Tibial nerve (tissue), 4 donors: ENCODE measurements around the gene RBCK1. TPM values are rescaled to one million over a fixed set of nuclear protein-coding genes. Genes with fewer than 3 reads are reported as not detected.
A peak's percentile ranks its signal among the peaks of the same experiment; 100 is the strongest.

Source experiments
- DNase-seq, 2 donors: peaks; one replicate each; pipeline ENCODE4 v3.0.0-alpha.2; 2019; ENCODE audit warnings: low spot score in 2 of 2
- H3K27ac ChIP-seq, 4 donors: fragments of 200-600 bp; sonication (generic) in 3 of 4; one replicate each; pipeline ENCODE4 v1.5.1; 2017 to 2019; ENCODE audit warnings: mild to moderate bottlenecking in 1 of 4
- H3K27me3 ChIP-seq, 2 donors: fragments of 200-600 bp; sonication (generic) in 1 of 2; one replicate each; pipeline versions ENCODE4 v1.5.1 to v1.6.0; 2017 to 2019
- H3K36me3 ChIP-seq, 3 donors: fragments of 200-600 bp; sonication (generic); one replicate each; pipeline ENCODE4 v1.5.1; 2018 to 2019
- H3K4me1 ChIP-seq, 4 donors: fragments of 200-600 bp; sonication (generic) in 3 of 4; one replicate each; pipeline ENCODE4 v1.5.1; 2017 to 2019
- H3K4me3 ChIP-seq, 4 donors: fragments of 200-600 bp; sonication (generic) in 3 of 4; one replicate each; pipeline ENCODE4 v1.5.1; 2017 to 2019; ENCODE audit warnings: mild to moderate bottlenecking in 1 of 4, moderate library complexity in 1 of 4
- H3K9me3 ChIP-seq, 4 donors: fragments of 200-600 bp; sonication (generic) in 3 of 4; one replicate each; pipeline ENCODE4 v1.5.1; 2017 to 2019
- CTCF ChIP-seq, 5 experiments: fragments of 200-600 bp in 3 of 5; fragments of 450-650 bp in 2 of 5; sonication (generic) in 3 of 5; IDR thresholded peaks; one replicate each; pipeline ENCODE4 v1.5.1; 2016 to 2019; ENCODE audit warnings: antibody characterized with exemption in 5 of 5, mild to moderate bottlenecking in 3 of 5, moderate library complexity in 2 of 5
- EP300 ChIP-seq, 2 donors: sonication (generic); formaldehyde crosslinking; IDR thresholded peaks; one replicate each; pipeline ENCODE4 v1.6.1; 2017; ENCODE audit warnings: antibody characterized with exemption in 2 of 2, mild to moderate bottlenecking in 1 of 2
- POLR2A ChIP-seq, 2 donors: fragments of 450-650 bp; IDR thresholded peaks; one replicate each; pipeline ENCODE4 v1.6.1; 2017; ENCODE audit warnings: antibody characterized with exemption in 2 of 2, mild to moderate bottlenecking in 2 of 2, moderate library complexity in 2 of 2
- whole genome bisulfite sequencing, 2 donors: methylation state at CpG; one replicate each; pipeline ENCODE4 v1.1.5; 2018; 5-methylcytosine and 5-hydroxymethylcytosine counted together
- total RNA-seq, 4 donors: library from RNA; depleted of rRNA; stranded (reverse); fragments of >200 nt; gene quantifications; one replicate each; pipeline ENCODE4 v1.1.0, GENCODE V29; 2016

The RBCK1 gene
- total RNA-seq, 4 donors from 2014 or later = 93.5 to 149 (median 118) TPM

GRCh38 chr20:402898-403581 is 5.1 kb upstream of the RBCK1 start:
- no peak overlapping the region for H3K27ac ChIP-seq
- H3K4me3 ChIP-seq = no peak overlapping the region
- no peak for DNase-seq
- WGBS, 2 donors = 89 to 98% methylated on average over 6 of the region's 6 CpGs
- peaks cover 0 to 9% (median 0%) of the 10 kb centered on the region in 4 donors for H3K4me1 ChIP-seq
- H3K36me3 ChIP-seq = no peaks in the 10 kb centered on the region
- no peaks in the 10 kb centered on the region for H3K9me3 ChIP-seq
- no peak for TF ChIP-seq CTCF (IDR thresholded peaks at IDR 0.05)
- TF ChIP-seq POLR2A (IDR thresholded peaks at IDR 0.05) = no peak
- TF ChIP-seq EP300 (IDR thresholded peaks at IDR 0.05) = no peak
- no peaks in the 10 kb centered on the region for H3K27me3 ChIP-seq

GRCh38 chr20:403582-403957 is 4.5 kb upstream of the RBCK1 start:
- DNase-seq = no peak
- Histone ChIP-seq H3K4me3 (no peak overlapping the region), H3K9me3 (no peaks in the 10 kb centered on the region), H3K27ac (no peak overlapping the region), H3K27me3 (no peaks in the 10 kb centered on the region), H3K36me3 (no peaks in the 10 kb centered on the region), H3K4me1 (peaks cover 0 to 9% (median 0%) of the 10 kb centered on the region in 4 donors)
- WGBS, 2 donors = 96 to 98% methylated on average over 3 of the region's 3 CpGs
- TF ChIP-seq EP300 (IDR thresholded peaks at IDR 0.05) (no peak), CTCF (IDR thresholded peaks at IDR 0.05) (no peak), POLR2A (IDR thresholded peaks at IDR 0.05) (no peak)

GRCh38 chr20:404088-404487 is 4.0 kb upstream of the RBCK1 start:
- DNase-seq = no peak
- no peak overlapping the region for H3K4me3 ChIP-seq
- H3K4me1 ChIP-seq = peaks cover 0 to 14% (median 4%) of the 10 kb centered on the region in 4 donors
- 95 to 97% methylated on average over 4 of the region's 4 CpGs for WGBS, 2 donors
- no peaks in the 10 kb centered on the region for H3K36me3 ChIP-seq
- H3K9me3 ChIP-seq = no peaks in the 10 kb centered on the region
- H3K27ac ChIP-seq = no peak overlapping the region
- no peak for TF ChIP-seq POLR2A (IDR thresholded peaks at IDR 0.05)
- no peak for TF ChIP-seq CTCF (IDR thresholded peaks at IDR 0.05)
- no peak for TF ChIP-seq EP300 (IDR thresholded peaks at IDR 0.05)
- H3K27me3 ChIP-seq = no peaks in the 10 kb centered on the region

- H3K36me3 ChIP-seq = peaks cover 0 to 18% (median 0%) of the 10 kb centered on the region in 3 donors
- H3K4me1 ChIP-seq = peaks cover 0 to 32% (median 13%) of the 10 kb centered on the region in 4 donors
- no peak for DNase-seq
- 80 to 83% methylated on average over 9 of the region's 9 CpGs for WGBS, 2 donors
- TF ChIP-seq POLR2A (IDR thresholded peaks at IDR 0.05) (no peak), CTCF (IDR thresholded peaks at IDR 0.05) (no peak), EP300 (IDR thresholded peaks at IDR 0.05) (no peak)
- peak overlapping the region in 3 of 4 donors; percentile 76 to 98 (median 91) for H3K27ac ChIP-seq
- H3K27me3 ChIP-seq = no peaks in the 10 kb centered on the region
- no peaks in the 10 kb centered on the region for H3K9me3 ChIP-seq
- H3K4me3 ChIP-seq = peak overlapping the region in 1 of 4 donors; percentile 99
These were observed 1.6 kb upstream of the RBCK1 start for GRCh38 chr20:406200-407132.
